BE2C (cell line): ENCODE measurements around the gene DHRS7B.

Experiments
- DNase-seq: peaks from one replicate; pipeline ENCODE4 v3.0.0-alpha.2; 2020
- H3K27me3 ChIP-seq: fragments of 250-450 bp; sonication (Bioruptor Pico); 2 replicates; pipeline ENCODE4 v1.5.1; 2020; ENCODE audit warnings: mild to moderate bottlenecking
- H3K36me3 ChIP-seq: fragments of 250-450 bp; sonication (Bioruptor Pico); 2 replicates; pipeline ENCODE4 v1.5.1; 2020; ENCODE audit warnings: mild to moderate bottlenecking
- H3K4me1 ChIP-seq: fragments of 250-450 bp; sonication (Bioruptor Pico); 2 replicates; pipeline ENCODE4 v1.5.1; 2020
- H3K4me3 ChIP-seq: 2 replicates; pipeline ENCODE4 v1.5.1; 2011; ENCODE audit warnings: low read depth, low read length
- H3K9me3 ChIP-seq: fragments of 250-450 bp; sonication (Bioruptor Pico); 2 replicates; pipeline ENCODE4 v1.5.1; 2020
- CTCF ChIP-seq: IDR thresholded peaks from 2 replicates; pipeline ENCODE4 v1.5.1; 2012; ENCODE audit warnings: mild to moderate bottlenecking, low read depth, low read length

The DHRS7B gene

DNA sequence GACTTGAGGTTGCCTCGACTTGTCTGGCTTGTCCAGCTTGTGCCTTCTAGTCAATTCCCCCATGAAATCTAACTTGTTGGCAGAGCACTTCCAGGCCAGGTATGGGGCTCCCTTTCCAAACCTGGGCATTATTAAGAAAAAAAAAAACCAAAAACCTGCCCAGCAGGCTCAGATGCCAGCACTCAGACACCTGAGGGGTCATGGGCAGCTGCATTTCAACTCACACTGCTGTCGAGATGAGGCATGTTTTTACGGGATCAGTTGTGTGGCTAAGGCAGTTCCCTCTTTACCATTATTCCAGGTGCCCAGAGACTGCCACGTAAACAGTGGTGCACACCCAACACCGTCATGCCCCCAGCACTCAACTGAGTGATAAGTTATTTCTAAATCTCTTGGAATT lies 69.4 kb downstream of the DHRS7B start:
- no peak for TF ChIP-seq CTCF
- no peak overlapping the region for H3K4me3 ChIP-seq
- peaks cover 6% of the 10 kb centered on the region; the same call in 1 of the 2 replicates for H3K36me3 ChIP-seq
- H3K9me3 ChIP-seq: no peaks in the 10 kb centered on the region
- no peaks in the 10 kb centered on the region for H3K27me3 ChIP-seq
- no peak for DNase-seq
- H3K4me1 ChIP-seq: peaks cover 19% of the 10 kb centered on the region

DNA sequence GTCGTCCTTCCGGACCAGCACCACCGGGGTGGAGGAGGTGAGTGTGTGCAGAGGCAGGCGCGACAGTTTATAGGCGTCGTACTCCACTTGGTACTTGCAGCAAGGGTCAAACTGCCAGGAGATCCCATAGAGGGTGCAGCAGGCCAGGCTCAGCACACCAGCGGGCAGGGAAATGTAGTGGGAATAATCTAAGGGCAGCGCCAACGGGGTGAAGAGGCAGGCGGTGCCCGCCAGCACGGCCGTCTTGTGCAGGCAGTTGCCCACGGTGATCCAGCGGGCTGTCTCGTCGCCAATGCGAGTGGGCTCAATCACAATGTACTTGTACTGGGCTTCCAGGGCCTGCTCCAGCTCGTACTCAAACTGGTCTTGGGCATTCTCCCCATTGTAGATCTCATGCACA lies 71.6 kb downstream of the DHRS7B start:
- peaks cover 19% of the 10 kb centered on the region for H3K4me1 ChIP-seq
- no peaks in the 10 kb centered on the region for H3K9me3 ChIP-seq
- H3K4me3 ChIP-seq: no peak overlapping the region
- no peak for TF ChIP-seq CTCF
- H3K27me3 ChIP-seq: no peaks in the 10 kb centered on the region
- DNase-seq: no peak
- H3K36me3 ChIP-seq: peaks cover 6% of the 10 kb centered on the region; the same call in 1 of the 2 replicates

GRCh38 chr17:21199311-21199710 lies 72.5 kb downstream of the DHRS7B start:
- no peaks in the 10 kb centered on the region for H3K27me3 ChIP-seq
- no peak for DNase-seq
- H3K4me3 ChIP-seq: no peak overlapping the region
- peaks cover 6% of the 10 kb centered on the region; the same call in 1 of the 2 replicates for H3K36me3 ChIP-seq
- peaks cover 11% of the 10 kb centered on the region for H3K4me1 ChIP-seq
- no peak for TF ChIP-seq CTCF
- no peaks in the 10 kb centered on the region for H3K9me3 ChIP-seq

- no peak overlapping the region for H3K4me3 ChIP-seq
- H3K4me1 ChIP-seq: peaks cover 9% of the 10 kb centered on the region
- DNase-seq: no peak
- no peaks in the 10 kb centered on the region for H3K9me3 ChIP-seq
- H3K36me3 ChIP-seq: peaks cover 6% of the 10 kb centered on the region; the same call in 1 of the 2 replicates
- no peaks in the 10 kb centered on the region for H3K27me3 ChIP-seq
- no peak for TF ChIP-seq CTCF
Measured at GRCh38 chr17:21199856-21200255, 73.1 kb downstream of the DHRS7B start.

DNA sequence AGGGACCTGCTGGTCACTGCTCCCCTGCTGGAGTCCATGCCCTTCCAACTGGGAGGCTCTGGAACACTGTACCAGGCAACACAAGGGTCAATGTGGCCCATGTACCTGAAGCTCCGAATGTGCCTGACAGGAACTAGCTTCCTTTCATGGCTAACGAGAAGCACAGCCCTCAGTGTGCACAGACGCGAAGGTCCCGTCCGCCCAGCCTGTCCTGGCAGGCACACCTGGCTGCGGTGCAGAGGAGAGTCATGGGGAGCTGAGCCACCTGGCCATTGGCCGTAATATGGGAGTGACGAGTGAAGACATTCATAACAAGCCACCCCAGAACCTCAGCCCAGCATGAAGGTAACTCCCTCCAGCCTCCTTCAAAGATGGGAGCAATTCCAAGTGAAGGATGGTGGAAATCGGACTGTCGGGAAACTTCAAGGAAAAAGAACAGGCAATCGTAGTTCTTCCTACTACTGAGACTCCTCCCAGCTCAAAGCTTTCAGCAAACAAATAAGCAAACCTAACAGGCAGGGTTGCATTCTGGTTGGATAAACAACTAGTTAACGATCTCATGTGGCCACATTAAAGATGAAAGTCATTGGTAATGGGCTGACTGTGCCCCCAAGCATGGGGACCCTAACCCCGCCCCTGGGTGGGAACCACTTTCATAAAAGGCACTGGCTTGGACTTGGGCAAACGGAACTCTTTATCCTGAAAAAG lies 74.0 kb downstream of the DHRS7B start:
- Histone ChIP-seq H3K4me1 (peaks cover 6% of the 10 kb centered on the region; the same call in 1 of the 2 replicates), H3K4me3 (no peak overlapping the region), H3K27me3 (no peaks in the 10 kb centered on the region), H3K9me3 (no peaks in the 10 kb centered on the region), H3K36me3 (peaks cover 6% of the 10 kb centered on the region; the same call in 1 of the 2 replicates)
- no peak for DNase-seq
- no peak for TF ChIP-seq CTCF

- no peak for TF ChIP-seq CTCF
- Histone ChIP-seq H3K27me3 (no peaks in the 10 kb centered on the region), H3K36me3 (peaks cover 6% of the 10 kb centered on the region; the same call in 1 of the 2 replicates), H3K4me1 (peaks cover 6% of the 10 kb centered on the region; the same call in 1 of the 2 replicates), H3K4me3 (no peak overlapping the region), H3K9me3 (no peaks in the 10 kb centered on the region)
- peak; percentile 61 for DNase-seq
Measured at GRCh38 chr17:21201298-21201595, 74.5 kb downstream of the DHRS7B start.
